Panc1 (cell line): ENCODE results near the gene TRAPPC2L. TPM values are rescaled to one million over a fixed set of nuclear protein-coding genes. Genes with fewer than 3 reads are reported as not detected.

Experiments used
- ATAC-seq: fragments of 200-7000 bp; cut with Tn5 transposase; 2 replicates; pipeline ENCODE4 v1.9.1; 2020; ENCODE audit warnings: mild to moderate bottlenecking, moderate library complexity
- BruUV-seq: library from RNA; stranded (reverse); fragments of 400-500 nt; replicated peaks from 2 replicates; lab custom pipeline; 2021; lab: Mats Ljungman, UMichigan
- CTCF ChIA-PET: fragments of 300-600 bp; sonication (Branson Sonifier 250); formaldehyde crosslinking; loops from one replicate; lab custom pipeline; 2022; ENCODE audit warnings: antibody characterized with exemption; lab: Charles Lee
- POLR2A ChIA-PET: fragments of 300-600 bp; sonication (Branson Sonifier 250); formaldehyde crosslinking; loops from one replicate; lab custom pipeline; 2022; ENCODE audit warnings: antibody characterized with exemption; lab: Charles Lee
- DNase-seq: peaks from one replicate; pipeline ENCODE4 v3.0.0-alpha.2; 2010; ENCODE audit warnings: low read depth, low spot score
- H3K27ac ChIP-seq: 2 replicates; pipeline ENCODE4 v1.5.1; 2011; ENCODE audit warnings: mild to moderate bottlenecking, low read length, inconsistent platforms
- H3K27me3 ChIP-seq: fragments of 200-500 bp; sonication (Bioruptor generic); 2 replicates; pipeline ENCODE4 v1.6.0; 2014; ENCODE audit warnings: low read length, inconsistent platforms; ENCODE audit not compliant: control insufficient read depth, insufficient read depth
- H3K36me3 ChIP-seq: fragments of 200-500 bp; sonication (Bioruptor generic); 2 replicates; pipeline ENCODE4 v1.5.1; 2014; ENCODE audit warnings: inconsistent platforms, mild to moderate bottlenecking, low read length, moderate library complexity; ENCODE audit not compliant: control insufficient read depth, insufficient read depth
- H3K4me1 ChIP-seq: 2 replicates; pipeline ENCODE4 v1.5.1; 2011; ENCODE audit warnings: inconsistent platforms, mild to moderate bottlenecking, low read length, moderate library complexity; ENCODE audit not compliant: control insufficient read depth, insufficient read depth
- H3K4me3 ChIP-seq, 2 experiments: 2 replicates each; pipeline ENCODE4 v1.5.1; 2011 to 2012; ENCODE audit warnings: low read depth in 2 of 2, low read length in 2 of 2, mild to moderate bottlenecking in 2 of 2, inconsistent platforms in 1 of 2, moderate library complexity in 1 of 2
- H3K9me3 ChIP-seq: fragments of 200-500 bp; sonication (Bioruptor generic); 2 replicates; pipeline ENCODE4 v1.5.1; 2014; ENCODE audit warnings: low read depth, mild to moderate bottlenecking, inconsistent platforms, low read length, moderate library complexity; ENCODE audit not compliant: control insufficient read depth, insufficient read depth
- CTCF ChIP-seq: fragments of 450-650 bp; IDR thresholded peaks from 2 replicates; pipeline ENCODE4 v1.5.1; 2017; ENCODE audit warnings: mild to moderate bottlenecking
- POLR2AphosphoS5 ChIP-seq: IDR thresholded peaks from 2 replicates; pipeline ENCODE4 v1.6.1; 2012; ENCODE audit warnings: mild to moderate bottlenecking, low read depth, low read length, moderate library complexity
- REST ChIP-seq, 2 experiments: IDR thresholded peaks; 2 replicates each; pipeline ENCODE4 v1.6.1; 2011 to 2012; ENCODE audit warnings: low read depth in 2 of 2, control low read depth in 1 of 2, low read length in 1 of 2, mild to moderate bottlenecking in 1 of 2, moderate library complexity in 1 of 2; ENCODE audit not compliant: insufficient read depth in 1 of 2
- SIN3A ChIP-seq: IDR thresholded peaks from 2 replicates; pipeline ENCODE4 v1.6.1; 2012; ENCODE audit warnings: low read depth, mild to moderate bottlenecking, low read length, moderate library complexity, borderline replicate concordance; ENCODE audit not compliant: insufficient read depth
- TCF7L2 ChIP-seq: IDR thresholded peaks from 2 replicates; pipeline ENCODE4 v1.6.1; 2011; ENCODE audit warnings: mild to moderate bottlenecking, low read depth, low read length, inconsistent platforms
- in situ Hi-C: cut with HindIII; loops from 2 replicates; pipeline ENCODE4 v1.10.0; 2016; ENCODE audit warnings: low sequenced_read_pairs, low pct_unique_long_range_greater_than_20kb
- intact Hi-C: fragments of 100-400 bp; cut with micrococcal nuclease; formaldehyde crosslinking; loops from one replicate; pipeline ENCODE4 v1.10.0; 2022; ENCODE audit not compliant: unreplicated experiment
- total RNA-seq: library from RNA; stranded (reverse); gene quantifications from one replicate; pipeline ENCODE4 v1.2.1, GENCODE V29; 2021; ENCODE audit not compliant: unreplicated experiment

TRAPPC2L gene
- total RNA-seq, 1 experiment from 2014 or later = 73.8 TPM

- DNase-seq (no peak), ATAC-seq (no peak)
- POLR2A ChIA-PET = no interaction called here
- BruUV-seq = no TSS peak
- no peaks in the 10 kb centered on the region for H3K9me3 ChIP-seq
- no peaks in the 10 kb centered on the region for H3K4me1 ChIP-seq
- in situ Hi-C loops (no loop called here), intact Hi-C loops (no loop called here)
- no peaks in the 10 kb centered on the region for H3K27me3 ChIP-seq
- H3K36me3 ChIP-seq = no peaks in the 10 kb centered on the region
- H3K4me3 ChIP-seq = no peak overlapping the region
- no peak overlapping the region for H3K27ac ChIP-seq
- CTCF ChIA-PET = no interaction called here
- TF ChIP-seq POLR2AphosphoS5 (no peak), TCF7L2 (no peak), REST (IDR thresholded peaks at IDR 0.05; ENCODE audit: insufficient read depth in 1 of 2, low read depth in 2 of 2, low read length in 1 of 2) (no peak), CTCF (no peak), SIN3A (no peak)
Observed at GRCh38 chr16:88863426-88863825, 6.5 kb downstream of the TRAPPC2L start.

GRCh38 chr16:88864099-88864498, 7.2 kb downstream of the TRAPPC2L start:
- in situ Hi-C loops = no loop called here
- no peaks in the 10 kb centered on the region for H3K9me3 ChIP-seq
- H3K4me3 ChIP-seq = no peak overlapping the region
- ChIA-PET CTCF (no interaction called here), POLR2A (interaction anchor here (0.6 kb wide), 2 partner anchors 7 to 58 kb away, joined by 3 to 4 read pairs; partner anchors contain the start of genes GALNS and TRAPPC2L)
- H3K27ac ChIP-seq = no peak overlapping the region
- intact Hi-C loops = no loop called here
- DNase-seq = no peak
- no peaks in the 10 kb centered on the region for H3K4me1 ChIP-seq
- H3K36me3 ChIP-seq = no peaks in the 10 kb centered on the region
- BruUV-seq = no TSS peak
- H3K27me3 ChIP-seq = no peaks in the 10 kb centered on the region
- TF ChIP-seq REST (IDR thresholded peaks at IDR 0.05; ENCODE audit: insufficient read depth in 1 of 2, low read depth in 2 of 2, low read length in 1 of 2) (no peak), POLR2AphosphoS5 (no peak), TCF7L2 (no peak)
- no peak for ATAC-seq
